T-helper 22 cell (primary cell): ENCODE data around the gene F8A1.
A peak's percentile ranks its signal among the peaks of the same experiment; 100 is the strongest.
"Not testable (repeated sequence)": the region's sequence is repeated elsewhere in the genome, so short reads cannot be mapped to it uniquely, and the experiment has no call there.

Experiments
- DNase-seq: peaks from one replicate; pipeline ENCODE4 v3.0.0-alpha.2; 2020; ENCODE audit warnings: low read depth

The F8A1 gene

DNA sequence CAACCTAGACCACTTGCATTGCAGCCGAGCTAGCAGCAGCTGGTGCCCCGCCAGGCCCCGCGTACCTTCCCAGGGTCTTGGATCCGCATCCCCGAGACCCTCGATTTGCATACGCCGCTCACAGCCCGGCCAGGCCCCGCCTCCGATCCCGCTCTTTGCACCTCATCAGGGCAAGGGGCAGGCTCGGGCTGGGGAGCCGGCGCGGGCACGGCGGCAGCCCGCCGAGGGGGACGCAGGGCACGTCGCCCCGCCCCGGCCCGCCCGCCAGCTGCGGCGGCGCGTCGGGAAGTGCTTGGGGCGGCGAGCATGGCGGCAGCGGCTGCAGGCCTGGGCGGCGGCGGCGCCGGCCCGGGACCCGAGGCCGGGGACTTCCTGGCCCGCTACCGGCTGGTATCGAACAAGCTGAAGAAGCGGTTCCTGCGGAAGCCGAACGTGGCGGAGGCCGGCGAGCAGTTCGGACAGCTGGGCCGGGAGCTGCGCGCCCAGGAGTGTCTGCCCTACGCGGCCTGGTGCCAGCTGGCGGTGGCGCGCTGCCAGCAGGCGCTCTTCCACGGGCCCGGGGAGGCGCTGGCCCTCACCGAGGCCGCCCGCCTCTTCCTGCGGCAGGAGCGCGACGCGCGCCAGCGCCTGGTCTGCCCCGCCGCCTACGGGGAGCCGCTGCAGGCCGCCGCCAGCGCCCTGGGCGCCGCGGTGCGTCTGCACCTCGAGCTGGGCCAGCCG lies at the start of gene F8A1:
F8A1 (plus strand) TSS at position 287 of the 720 bp plus-strand sequence; CDS start at position 307, 20 bp downstream.
- peak; percentile 11 for DNase-seq

DNA sequence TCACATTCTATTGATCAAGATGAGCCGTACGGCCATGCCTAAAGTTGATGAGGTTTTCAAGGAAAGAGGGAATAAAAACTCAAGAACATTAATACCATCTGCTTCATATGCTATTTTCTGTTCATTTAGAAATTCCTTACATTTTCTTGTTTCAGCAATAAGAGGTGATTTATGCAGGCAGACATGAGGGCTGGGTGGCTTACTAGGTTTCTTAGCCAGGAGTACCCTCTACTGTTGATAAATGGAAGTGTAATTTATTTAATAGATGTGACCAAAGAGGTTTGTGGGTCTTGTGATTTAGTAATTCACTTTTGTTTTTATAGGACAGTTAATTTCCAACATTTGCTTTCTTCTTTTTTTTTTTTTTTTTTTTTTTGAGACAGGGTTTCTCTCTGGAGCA lies 45.3 kb upstream of the F8A1 start:
- no peak for DNase-seq

DNA sequence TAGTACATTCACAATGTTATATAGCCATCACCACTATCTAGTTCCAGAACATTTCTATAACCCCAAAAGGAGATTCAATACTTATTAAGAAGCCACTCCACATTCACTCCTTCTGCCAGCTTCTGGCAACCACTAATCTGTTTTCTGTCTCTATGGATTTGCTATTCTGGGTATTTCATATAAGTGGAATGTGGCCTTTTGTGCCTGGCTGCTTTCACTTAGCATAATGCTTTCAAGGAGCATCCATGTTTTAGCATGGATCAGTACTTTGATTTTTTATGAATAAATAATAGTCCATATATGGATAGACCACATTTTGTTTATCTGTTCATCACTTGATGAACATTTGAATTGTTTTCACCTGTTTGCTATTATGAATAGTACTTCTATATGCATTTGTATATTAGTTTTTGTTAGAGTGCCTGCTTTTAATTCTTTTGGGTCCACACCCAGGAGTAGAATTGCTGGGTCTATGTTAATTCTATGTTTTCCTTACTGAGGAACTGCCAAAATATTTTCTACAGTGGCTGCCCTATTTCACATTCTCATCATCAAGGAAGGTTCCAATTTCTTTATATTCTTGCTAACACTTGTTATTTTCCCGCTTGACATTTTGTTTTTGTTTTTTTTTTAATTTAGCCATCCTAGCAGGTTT lies 35.1 kb upstream of the F8A1 start:
- DNase-seq: no peak

DNA sequence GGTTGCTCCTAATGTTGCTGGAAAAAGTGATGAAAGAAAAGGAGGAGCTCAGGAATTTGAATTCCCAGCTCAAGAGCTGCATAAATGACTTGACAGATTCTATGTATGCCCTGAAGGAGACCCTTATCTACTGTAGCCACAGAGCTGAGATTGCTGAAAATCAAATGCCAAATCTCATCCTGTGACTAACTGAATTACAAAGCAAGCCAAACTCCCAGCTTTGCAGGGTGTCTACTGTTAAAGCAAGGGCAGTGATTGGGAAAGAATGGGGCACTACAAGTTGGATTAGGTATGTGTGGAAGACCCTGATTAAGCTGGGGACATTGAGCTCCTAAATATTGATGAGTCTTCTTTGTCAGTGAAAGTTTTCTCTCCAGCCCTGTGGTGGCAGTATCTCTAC lies 30.9 kb upstream of the F8A1 start:
- DNase-seq: no peak

DNA sequence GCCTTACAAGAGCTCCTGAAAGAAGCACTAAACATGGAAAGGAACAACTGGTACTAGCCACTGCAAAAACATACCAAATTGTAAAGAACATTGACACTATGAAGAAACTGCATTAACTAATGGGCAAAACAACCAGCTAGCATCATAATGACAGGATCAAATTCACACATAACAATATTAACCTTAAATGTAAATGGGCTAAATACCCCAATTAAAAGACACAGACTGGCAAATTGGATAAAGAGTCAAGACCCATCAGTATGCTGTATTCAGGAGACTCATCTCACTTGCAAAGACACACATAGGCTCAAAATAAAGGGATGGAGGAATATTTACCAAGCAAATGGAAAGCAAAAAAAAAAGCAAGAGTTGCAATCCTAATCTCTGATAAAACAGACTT lies 17.6 kb upstream of the F8A1 start:
- DNase-seq: not testable (repeated sequence)

DNA sequence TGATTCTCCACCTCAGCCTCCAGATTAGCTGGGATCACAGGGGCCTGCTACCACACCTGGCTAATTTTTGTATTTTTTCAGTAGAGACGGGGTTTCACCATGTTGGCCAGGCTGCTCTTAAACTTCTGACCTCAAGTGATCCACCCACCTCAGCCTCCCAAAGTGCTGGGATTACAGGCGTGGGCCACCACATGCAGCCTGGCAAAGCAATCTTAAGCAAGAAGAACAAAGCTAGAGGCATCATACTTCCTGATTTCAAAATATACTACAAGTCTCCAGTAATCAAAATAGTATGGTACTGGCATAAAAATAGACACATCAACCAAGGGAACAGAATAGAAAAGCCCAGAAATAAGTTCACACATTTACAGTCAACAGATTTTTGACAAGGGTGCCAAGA lies 12.8 kb upstream of the F8A1 start:
- no peak for DNase-seq

DNA sequence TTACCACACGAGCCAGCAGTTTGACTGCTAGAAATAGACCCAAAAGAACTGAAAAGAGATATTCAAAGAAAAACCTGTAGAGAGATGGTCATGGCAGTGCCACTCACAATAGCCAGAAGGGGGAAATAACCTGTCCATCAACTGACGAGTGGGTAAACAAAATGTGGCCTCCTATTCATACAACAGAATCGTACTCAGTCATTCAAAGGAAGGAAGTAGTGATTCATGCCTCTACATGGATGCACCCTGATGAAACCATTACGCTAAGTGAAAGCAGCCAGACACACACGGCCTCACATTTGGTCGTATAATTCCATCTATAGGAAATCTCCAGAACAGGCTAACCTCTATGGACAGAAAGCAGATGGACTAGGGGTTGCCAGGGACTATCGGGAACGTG lies 2.1 kb upstream of the F8A1 start:
- DNase-seq: not testable (repeated sequence)

DNA sequence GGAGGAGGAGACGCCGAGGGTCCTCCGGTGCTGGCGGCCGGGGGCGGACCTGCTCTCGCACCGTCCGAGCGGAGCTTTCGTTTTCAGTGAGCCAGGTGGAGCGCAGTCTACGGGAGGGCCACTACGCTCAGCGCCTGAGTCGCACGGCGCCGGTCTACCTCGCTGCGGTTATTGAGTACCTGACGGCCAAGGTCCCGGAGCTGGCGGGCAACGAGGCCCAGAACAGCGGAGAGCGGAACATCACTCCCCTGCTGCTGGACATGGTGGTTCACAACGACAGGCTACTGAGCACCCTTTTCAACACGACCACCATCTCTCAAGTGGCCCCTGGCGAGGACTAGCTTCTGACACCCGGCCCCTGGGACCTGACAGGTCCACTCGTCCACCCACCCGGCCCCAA lies 1.1 kb upstream of the F8A1 start:
- not testable (repeated sequence) for DNase-seq

DNA sequence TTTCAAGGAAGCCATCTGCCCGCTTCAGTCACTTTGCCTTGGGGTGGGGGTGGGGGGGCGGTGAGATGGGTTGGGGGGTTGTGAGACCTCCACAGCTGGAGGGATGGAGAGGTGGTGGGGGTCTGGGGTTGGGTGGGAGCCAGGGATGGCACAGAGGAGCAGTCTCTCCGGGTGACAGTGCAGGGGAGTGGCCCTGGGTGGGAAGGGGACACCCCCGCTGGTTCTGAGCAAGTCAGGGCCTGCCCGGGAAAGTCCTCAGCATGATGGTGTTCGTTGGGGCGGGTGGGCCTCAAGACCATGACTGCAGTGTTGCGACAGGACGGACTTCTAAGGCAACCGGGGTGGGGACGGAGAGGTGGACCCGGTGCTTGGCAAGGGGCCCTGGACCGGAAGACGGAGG lies 606 bp upstream of the F8A1 start:
- not testable (repeated sequence) for DNase-seq

DNA sequence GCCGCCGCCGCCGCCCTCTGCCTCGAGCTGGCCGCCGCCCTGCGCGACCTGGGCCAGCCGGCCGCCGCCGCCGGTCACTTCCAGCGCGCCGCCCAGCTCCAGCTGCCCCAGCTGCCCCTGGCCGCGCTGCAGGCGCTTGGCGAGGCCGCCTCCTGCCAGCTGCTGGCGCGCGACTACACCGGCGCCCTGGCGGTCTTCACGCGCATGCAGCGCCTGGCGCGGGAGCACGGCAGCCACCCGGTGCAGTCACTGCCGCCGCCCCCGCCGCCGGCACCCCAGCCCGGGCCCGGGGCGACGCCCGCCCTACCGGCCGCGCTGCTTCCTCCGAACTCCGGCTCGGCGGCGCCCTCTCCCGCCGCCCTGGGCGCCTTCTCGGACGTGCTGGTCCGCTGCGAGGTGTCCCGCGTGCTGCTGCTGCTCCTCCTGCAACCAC lies 650 bp downstream of the F8A1 start:
- not testable (repeated sequence) for DNase-seq

DNA sequence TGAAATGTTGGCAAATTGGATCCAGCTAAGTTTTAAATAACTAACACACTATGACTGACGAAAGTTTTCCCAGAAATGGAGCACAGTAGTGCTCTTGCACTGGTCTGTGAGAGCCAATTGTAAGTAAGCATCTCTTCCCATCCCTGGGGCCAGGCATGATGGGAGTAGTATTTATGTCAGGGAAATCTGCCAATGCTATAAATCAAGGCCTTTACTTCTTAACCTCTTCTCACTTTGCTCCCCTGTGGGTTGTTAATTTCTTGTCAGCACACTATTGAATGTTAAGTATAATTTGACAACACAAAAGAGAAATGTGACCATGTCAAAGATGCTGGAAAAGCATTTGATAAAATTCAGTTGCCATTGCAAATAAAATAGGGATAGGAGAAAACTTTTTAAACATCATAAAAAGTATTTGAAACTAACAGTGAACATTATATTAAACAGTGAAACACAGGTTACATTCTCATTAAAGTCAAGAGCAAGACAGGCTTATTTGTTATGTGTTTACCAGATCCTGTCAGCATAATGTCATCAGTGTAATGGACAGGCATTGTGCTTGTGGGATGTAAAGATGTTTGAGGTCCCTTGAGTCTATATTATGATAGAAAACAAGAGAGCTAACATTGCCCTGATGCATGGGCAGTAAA lies 5.0 kb downstream of the F8A1 start:
- no peak for DNase-seq

DNA sequence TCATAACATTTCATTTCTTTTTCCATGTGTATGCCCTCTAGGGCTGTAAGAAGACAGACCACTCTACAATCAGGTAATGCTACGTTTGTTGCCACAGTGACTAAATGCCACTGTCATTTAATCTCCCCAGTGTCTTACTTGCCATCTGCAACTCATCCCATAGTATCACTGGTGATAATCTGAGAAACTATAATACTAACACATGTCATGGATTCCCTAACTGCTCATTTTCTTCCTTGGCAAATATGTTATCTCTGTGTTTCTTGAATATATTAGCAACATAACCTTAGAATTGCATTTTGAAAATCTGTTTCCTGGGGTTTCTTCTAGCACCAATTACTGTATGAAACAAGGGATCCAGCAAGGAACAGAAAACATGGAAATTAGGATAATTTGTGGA lies 6.1 kb downstream of the F8A1 start:
- no peak for DNase-seq

DNA sequence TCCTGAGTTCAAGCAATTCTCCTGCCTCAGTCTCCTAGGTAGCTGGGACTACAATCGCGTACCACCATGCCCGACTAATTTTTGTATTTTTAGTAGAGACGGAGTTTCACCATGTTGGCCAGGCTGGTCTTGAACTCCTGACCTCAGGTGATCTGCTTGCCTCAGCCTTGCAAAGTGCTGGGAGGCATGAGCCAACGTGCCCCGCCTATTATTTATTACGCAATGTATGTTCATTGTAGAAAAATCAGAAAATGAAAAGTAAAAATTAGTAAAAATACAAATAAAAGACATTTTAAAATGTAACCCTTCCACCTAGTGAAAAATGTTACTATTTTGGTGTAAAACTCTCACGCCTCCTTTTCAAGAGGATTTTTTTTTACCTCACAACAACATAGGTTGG lies 14.2 kb downstream of the F8A1 start:
- DNase-seq: no peak

DNA sequence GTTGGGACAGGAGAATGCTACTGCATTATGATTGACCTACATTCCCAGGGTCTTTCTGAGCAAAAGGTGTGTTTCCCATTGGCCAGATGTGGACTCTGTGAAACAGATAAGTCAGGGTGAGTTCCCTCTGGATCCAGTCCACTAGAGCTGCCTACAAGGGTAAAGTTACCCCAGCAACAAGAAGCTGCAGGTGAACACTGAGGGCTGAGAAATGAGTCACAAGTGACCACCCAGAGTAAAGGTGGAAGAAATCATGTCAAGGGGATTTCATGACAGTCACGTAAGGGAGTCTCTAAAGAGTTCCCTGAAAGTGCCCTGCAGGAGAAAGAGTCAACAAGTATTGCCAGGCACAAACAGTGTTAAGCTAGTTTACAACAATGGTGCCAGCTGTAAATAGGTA lies 16.3 kb downstream of the F8A1 start:
- DNase-seq: no peak

DNA sequence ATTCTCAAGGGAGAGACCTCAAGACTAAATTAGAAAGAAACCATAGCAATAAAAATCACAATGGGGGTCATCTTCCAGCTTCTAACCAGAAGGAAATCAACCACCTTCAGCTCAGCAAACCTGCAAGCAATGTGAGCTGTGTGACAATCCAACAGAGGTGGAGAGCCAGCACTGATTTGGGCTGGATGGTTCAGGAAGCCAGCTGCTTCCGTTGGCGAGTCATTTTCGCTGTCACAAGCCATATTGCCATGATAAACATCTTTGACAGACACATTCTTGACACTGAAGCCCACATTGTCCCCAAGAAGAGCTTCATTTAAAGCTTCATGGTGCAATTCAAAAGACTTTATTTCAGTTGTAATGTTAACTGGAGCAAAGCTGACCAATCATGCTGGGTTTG lies 22.7 kb downstream of the F8A1 start:
- DNase-seq: no peak

DNA sequence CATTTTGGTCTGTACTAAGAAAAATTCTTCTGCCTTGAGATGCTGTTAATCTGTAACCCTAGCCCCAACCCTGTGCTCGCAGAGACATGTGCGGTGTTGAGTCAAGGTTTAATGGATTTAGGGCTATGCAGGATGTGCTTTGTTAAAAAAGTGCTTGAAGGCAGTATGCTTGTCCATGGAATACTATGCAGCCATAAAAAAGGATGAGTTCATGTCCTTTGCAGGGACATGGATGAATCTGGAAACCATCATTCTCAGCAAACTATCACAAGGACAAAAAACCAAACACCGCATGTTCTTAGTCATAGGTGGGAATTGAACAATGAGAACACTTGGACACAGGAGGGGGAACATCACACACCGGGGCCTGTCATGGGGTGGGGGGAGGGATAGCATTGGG lies 23.9 kb downstream of the F8A1 start:
- not testable (repeated sequence) for DNase-seq

DNA sequence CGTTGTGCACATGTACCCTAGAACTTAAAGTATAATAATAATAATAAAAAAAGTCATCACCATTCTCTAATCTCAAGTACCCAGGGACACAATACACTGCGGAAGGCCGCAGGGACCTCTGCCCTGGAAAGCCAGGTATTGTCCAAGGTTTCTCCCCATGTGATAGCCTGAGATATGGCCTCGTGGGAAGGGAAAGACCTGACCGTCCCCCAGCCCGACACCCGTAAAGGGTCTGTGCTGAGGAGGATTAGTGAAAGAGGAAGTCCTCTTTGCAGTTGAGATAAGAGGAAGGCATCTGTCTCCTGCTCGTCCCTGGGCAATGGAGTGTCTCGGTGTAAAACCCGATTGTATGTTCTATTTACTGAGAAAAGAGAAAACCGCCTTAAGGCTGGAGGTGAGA lies 24.4 kb downstream of the F8A1 start:
- not testable (repeated sequence) for DNase-seq

DNA sequence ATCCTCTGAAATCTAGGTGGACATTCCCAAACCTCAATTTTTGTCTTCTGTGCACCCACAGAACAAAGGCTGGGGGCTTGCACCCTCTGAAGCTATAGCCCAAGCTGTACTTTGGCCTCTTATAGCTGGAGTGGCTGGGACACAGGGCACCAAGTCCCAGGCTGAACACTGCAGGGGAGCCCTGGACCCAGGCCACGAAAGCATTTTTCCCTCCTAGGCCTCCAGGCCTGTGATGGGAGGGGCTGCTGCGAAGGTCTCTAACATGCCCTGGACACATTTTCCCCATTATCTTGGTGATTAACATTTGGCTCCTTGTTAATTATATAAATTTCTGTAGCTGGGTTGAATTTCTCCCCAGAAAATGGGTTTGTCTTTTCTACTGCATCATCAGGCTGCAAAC lies 27.9 kb downstream of the F8A1 start:
- no peak for DNase-seq

DNA sequence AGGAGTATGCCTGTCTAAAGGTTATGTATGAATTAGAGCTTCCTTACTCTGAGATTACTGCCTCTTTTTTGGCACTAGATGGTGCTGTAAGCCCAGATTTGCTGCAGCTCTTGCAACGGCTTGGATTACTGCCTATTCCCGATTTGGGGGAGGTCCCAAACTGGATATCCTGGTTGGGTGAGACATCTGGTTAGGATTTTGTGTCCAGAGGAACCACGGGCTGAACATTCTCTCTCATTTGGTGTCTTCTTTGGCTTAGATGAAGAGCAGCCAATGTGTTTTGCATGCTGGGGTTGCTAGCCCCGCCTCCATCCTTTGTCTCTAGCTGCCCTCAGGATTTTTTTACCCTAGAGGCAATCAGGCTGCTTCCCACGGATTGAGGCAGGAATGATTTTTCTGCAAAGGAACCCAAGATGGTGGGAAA lies 31.9 kb downstream of the F8A1 start:
- DNase-seq: no peak

DNA sequence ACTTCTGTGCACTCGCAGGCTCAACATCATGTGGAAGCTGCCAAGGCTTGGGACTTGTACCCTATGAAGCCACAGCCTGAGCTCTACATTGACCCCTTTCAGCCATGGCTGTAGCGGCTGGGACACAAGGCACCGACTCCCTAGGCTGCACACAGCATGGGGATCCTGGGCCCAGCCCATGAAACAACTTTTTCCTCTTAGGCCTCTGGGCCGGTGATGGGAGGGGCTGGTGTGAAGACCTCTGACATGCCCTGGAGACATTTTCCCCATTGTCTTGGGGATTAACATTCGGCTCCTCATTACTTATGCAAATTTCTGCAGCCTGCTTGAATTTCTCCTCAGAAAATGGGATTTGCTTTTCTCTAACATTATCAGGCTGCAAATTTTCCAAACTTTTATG lies 38.6 kb downstream of the F8A1 start:
- DNase-seq: not testable (repeated sequence)
